Karpas-422 (cell line): ENCODE data around the gene EFCAB14. TPM values are rescaled to one million over a fixed set of nuclear protein-coding genes. Genes with fewer than 3 reads are reported as not detected.

Experiments
- DNase-seq: peaks from one replicate; pipeline ENCODE4 v3.0.0-alpha.2; 2015
- H2AFZ ChIP-seq: fragments of 200-600 bp; sonication (generic); 2 replicates; pipeline ENCODE4 v1.6.1; 2014; ENCODE audit warnings: antibody characterized with exemption, low read length, mixed read lengths
- H3K27ac ChIP-seq: fragments of 200-600 bp; sonication (generic); 2 replicates; pipeline ENCODE4 v1.5.1; 2014; ENCODE audit warnings: mild to moderate bottlenecking, low read length, moderate library complexity
- H3K27me3 ChIP-seq: fragments of 200-600 bp; sonication (generic); 2 replicates; pipeline ENCODE4 v1.6.1; 2014; ENCODE audit warnings: low read length, mixed read lengths
- H3K36me3 ChIP-seq: fragments of 200-600 bp; sonication (generic); 2 replicates; pipeline ENCODE4 v1.6.1; 2014; ENCODE audit warnings: low read length, mixed read lengths; ENCODE audit not compliant: insufficient read depth
- H3K4me1 ChIP-seq: fragments of 200-600 bp; sonication (generic); 2 replicates; pipeline ENCODE4 v1.6.1; 2014; ENCODE audit warnings: mild to moderate bottlenecking, low read length, mixed read lengths
- H3K4me2 ChIP-seq: fragments of 200-600 bp; sonication (generic); 2 replicates; pipeline ENCODE4 v1.6.1; 2014; ENCODE audit warnings: low read length, low read depth, mild to moderate bottlenecking; ENCODE audit not compliant: poor library complexity, severe bottlenecking
- H3K4me3 ChIP-seq: fragments of 200-600 bp; sonication (generic); 2 replicates; pipeline ENCODE4 v1.5.1; 2014; ENCODE audit warnings: mild to moderate bottlenecking, antibody characterized with exemption, low read length, mixed read lengths
- H3K79me2 ChIP-seq: fragments of 200-600 bp; sonication (generic); 2 replicates; pipeline ENCODE4 v1.6.1; 2014; ENCODE audit warnings: mild to moderate bottlenecking, low read length, mixed read lengths
- H3K9ac ChIP-seq: fragments of 200-600 bp; sonication (generic); 2 replicates; pipeline ENCODE4 v1.6.0; 2014; ENCODE audit warnings: low read length
- H3K9me2 ChIP-seq: fragments of 200-600 bp; sonication (generic), shearing (Covaris generic); replicated peaks from 2 replicates; pipeline ENCODE4 v1.6.0; 2014; ENCODE audit warnings: mild to moderate bottlenecking, low read length, moderate library complexity; ENCODE audit not compliant: insufficient read depth
- H3K9me3 ChIP-seq: fragments of 300-700, 200-600 bp; sonication (generic); 2 replicates; pipeline ENCODE4 v1.6.1; 2014; ENCODE audit warnings: low read length, mixed read lengths
- H4K20me1 ChIP-seq: fragments of 200-600 bp; sonication (generic); 2 replicates; pipeline ENCODE4 v1.6.1; 2014; ENCODE audit warnings: mild to moderate bottlenecking, antibody characterized with exemption, low read length, low read depth; ENCODE audit not compliant: insufficient read depth
- total RNA-seq: library from RNA; depleted of rRNA; stranded (reverse); fragments of >200 nt; shearing (Covaris generic); gene quantifications from 2 replicates; pipeline ENCODE4 v1.2.3, GENCODE V29; 2014; ENCODE audit warnings: low replicate concordance

EFCAB14 gene
- total RNA-seq, 1 experiment from 2014 or later, result 75.0 TPM

DNA sequence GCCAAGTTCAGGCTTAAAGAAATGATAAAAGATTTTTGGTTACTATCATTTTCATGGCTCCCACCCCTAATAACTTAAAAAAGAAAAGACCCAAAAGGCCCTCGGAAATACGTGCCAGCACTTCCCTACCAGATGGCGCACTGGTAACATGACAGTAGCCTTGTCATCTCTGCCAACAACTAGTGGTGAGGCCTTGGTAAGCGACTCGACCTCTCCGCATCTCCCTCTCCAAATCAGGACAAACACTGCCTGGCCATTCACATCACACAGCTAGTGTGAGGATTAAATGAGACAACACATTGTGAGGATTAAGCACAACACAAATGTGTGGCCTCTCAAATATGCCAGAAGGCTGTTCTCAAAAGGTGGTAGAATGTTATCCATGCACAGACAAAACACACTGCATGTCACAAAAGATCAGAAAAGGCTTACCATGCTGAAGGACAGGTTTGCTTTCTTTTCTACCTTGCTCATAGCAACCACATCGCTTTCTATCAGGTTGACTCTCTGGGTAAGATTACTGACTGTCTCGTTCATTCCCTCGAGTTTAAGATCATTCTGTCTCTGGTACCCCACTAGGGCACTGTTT, 30.9 kb downstream of the EFCAB14 start:
- Histone ChIP-seq H3K79me2 (peaks cover 16% of the 10 kb centered on the region), H3K9me3 (no peaks in the 10 kb centered on the region), H3K27me3 (no peaks in the 10 kb centered on the region), H3K4me2 (no peak overlapping the region), H4K20me1 (no peaks in the 10 kb centered on the region; the same call in 1 of the 2 replicates), H3K4me1 (no peaks in the 10 kb centered on the region), H3K9me2 (no peaks in the 10 kb centered on the region), H3K4me3 (no peak overlapping the region), H3K27ac (no peak overlapping the region), H3K9ac (no peak overlapping the region), H2AFZ (no peak overlapping the region), H3K36me3 (peaks cover 74% of the 10 kb centered on the region; the same call in 1 of the 2 replicates)
- DNase-seq, result no peak

DNA sequence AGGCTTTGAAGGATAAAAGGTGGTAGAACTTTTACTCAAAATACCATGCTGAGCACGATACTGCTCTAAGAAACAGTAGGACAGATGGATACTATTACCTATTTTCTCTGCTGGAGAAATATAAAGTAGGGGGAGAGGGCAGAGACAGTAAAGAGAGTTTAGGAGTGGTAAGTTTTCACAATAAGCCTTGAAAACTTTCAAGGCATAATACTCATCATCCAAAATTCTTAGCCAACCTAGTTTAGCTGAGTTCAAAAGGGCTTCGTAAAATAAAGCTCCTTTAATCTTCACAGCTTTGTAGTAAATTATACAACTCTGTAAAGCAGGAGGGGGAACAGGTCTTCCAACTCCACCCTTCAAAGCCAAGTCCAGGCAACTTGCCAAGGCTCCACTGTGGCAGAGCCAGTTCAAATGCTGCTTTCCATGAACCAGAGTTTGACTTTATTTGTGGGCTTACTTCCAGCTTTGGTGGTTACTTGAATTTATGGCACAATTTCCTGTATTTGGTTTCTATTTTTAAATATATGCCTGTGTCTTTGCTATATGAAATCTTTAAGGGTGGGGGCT, 31.7 kb downstream of the EFCAB14 start:
- H3K4me2 ChIP-seq, result no peak overlapping the region
- H3K4me3 ChIP-seq, result no peak overlapping the region
- no peaks in the 10 kb centered on the region for H3K9me3 ChIP-seq
- peaks cover 8% of the 10 kb centered on the region for H3K79me2 ChIP-seq
- H3K9ac ChIP-seq, result no peak overlapping the region
- H3K27me3 ChIP-seq, result no peaks in the 10 kb centered on the region
- H2AFZ ChIP-seq, result no peak overlapping the region
- H3K27ac ChIP-seq, result no peak overlapping the region
- peaks cover 74% of the 10 kb centered on the region for H3K36me3 ChIP-seq
- no peaks in the 10 kb centered on the region for H3K9me2 ChIP-seq
- no peak for DNase-seq
- no peaks in the 10 kb centered on the region; the same call in 1 of the 2 replicates for H4K20me1 ChIP-seq
- no peaks in the 10 kb centered on the region for H3K4me1 ChIP-seq

DNA sequence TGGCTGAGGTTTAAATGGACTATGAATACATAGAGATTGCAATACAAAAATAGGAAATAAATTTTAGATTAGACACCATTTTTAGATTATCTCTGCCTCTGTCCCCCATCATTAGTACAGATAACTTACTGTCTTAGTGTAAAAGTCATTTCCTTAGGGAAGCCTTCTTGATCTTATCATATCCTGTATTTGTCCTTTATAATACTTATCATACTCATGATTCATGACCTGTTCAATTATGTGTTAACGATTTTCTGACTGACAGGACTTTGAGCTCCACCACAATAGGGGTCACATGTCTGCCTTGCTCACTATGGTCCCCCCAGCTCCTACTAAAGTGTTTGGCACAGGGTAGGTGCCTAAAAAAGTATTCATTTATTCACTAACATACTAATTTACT, 32.7 kb downstream of the EFCAB14 start:
- Histone ChIP-seq H2AFZ (no peak overlapping the region), H3K4me2 (no peak overlapping the region), H3K9me3 (no peaks in the 10 kb centered on the region), H4K20me1 (no peaks in the 10 kb centered on the region), H3K36me3 (peaks cover 73% of the 10 kb centered on the region), H3K79me2 (0 out of 2 replicates have a peak, but pooled peaks cover 2% of the 10 kb centered on the region), H3K4me1 (no peaks in the 10 kb centered on the region), H3K9me2 (no peaks in the 10 kb centered on the region), H3K27me3 (no peaks in the 10 kb centered on the region), H3K9ac (no peak overlapping the region), H3K4me3 (no peak overlapping the region), H3K27ac (no peak overlapping the region)
- no peak for DNase-seq

DNA sequence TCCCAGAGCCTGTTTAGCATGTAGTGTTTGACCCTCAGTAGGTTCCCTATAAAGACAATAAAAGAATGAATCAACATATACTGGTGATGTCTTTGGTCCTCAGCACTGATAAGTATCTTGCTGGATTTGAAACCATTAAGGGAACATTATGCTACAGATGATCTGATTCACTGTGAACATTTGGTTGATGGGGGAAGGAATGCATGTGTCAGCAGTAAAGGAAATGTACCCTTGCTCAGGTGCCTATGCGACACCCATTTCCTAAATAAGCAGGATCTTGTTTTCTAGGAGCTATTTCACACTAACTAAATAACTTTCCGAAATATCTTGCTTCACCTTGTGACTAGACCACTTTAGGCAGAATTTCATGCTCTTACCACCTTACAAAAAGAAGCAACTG, 34.2 kb downstream of the EFCAB14 start:
- Histone ChIP-seq H3K4me3 (no peak overlapping the region), H3K4me2 (no peak overlapping the region), H3K9me2 (no peaks in the 10 kb centered on the region), H2AFZ (no peak overlapping the region), H3K4me1 (no peaks in the 10 kb centered on the region), H4K20me1 (no peaks in the 10 kb centered on the region), H3K9me3 (no peaks in the 10 kb centered on the region), H3K27me3 (no peaks in the 10 kb centered on the region), H3K27ac (no peak overlapping the region), H3K9ac (no peak overlapping the region), H3K36me3 (peaks cover 76% of the 10 kb centered on the region), H3K79me2 (0 out of 2 replicates have a peak, but pooled peaks cover 2% of the 10 kb centered on the region)
- DNase-seq, result no peak

DNA sequence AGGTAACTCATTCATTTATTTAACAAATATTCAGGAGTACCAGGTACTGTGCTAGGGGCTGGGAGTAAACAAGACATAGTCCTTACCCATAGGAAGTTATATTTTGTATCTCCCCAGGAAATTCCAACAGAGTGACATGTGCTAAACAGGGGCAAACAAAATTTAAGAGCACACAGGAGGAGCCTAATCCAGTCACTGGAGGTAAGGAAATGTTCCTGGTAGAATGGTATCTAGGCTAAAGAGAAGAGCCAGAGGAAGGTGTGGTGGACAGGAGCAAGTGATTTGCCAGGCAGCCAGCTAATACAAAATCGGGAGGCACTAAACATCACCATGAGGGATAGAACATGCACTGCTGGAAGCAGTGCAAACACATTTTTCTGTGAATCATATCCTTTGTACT, 36.9 kb downstream of the EFCAB14 start:
- Histone ChIP-seq H3K27me3 (no peaks in the 10 kb centered on the region), H4K20me1 (no peaks in the 10 kb centered on the region), H3K4me3 (no peak overlapping the region)

DNA sequence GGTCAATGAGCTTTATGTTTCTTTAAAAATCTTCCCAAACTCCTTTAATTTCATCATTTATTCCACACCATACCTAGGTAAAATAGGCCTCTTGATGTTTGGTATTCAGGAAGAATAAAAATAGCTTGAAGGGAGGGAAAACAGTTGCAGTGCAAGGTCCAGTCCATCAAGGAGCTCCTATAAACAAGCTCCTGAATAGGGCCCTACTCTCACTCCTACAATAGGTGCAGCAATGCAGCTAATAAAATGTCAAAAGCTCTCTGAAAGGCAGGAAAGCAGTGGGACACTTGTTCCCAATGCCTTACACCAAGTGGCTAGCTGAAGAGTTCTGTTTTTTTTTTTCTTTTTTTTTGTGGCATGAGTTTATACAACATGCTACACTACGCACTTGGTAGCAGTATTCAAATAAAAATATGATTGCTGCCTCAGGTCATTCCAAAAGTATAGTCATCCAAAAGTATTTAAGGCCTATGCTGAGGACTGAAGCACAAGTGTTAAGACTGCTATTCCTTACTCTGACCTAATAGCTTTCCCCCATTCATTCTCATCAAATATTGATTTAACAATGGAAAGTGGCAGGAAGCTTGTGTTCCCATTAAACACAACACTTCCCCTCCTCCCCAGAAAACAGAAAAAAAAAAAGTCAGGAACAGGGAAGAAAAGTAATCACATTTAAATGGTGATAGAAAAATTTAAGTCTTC, 37.4 kb downstream of the EFCAB14 start:
- H3K36me3 ChIP-seq, result peaks cover 70% of the 10 kb centered on the region
- H3K9me3 ChIP-seq, result no peaks in the 10 kb centered on the region
- no peak overlapping the region for H2AFZ ChIP-seq
- H3K9me2 ChIP-seq, result no peaks in the 10 kb centered on the region
- no peaks in the 10 kb centered on the region for H3K4me1 ChIP-seq
- H3K79me2 ChIP-seq, result 0 out of 2 replicates have a peak, but pooled peaks cover 2% of the 10 kb centered on the region
- no peak overlapping the region for H3K9ac ChIP-seq
- H3K4me2 ChIP-seq, result no peak overlapping the region
- no peaks in the 10 kb centered on the region for H4K20me1 ChIP-seq
- H3K27ac ChIP-seq, result no peak overlapping the region
- no peak for DNase-seq
- H3K27me3 ChIP-seq, result no peaks in the 10 kb centered on the region
- H3K4me3 ChIP-seq, result no peak overlapping the region

More for the DNA sequence above, 36.9 kb downstream of the EFCAB14 start:
- no peak overlapping the region for H3K9ac ChIP-seq
- DNase-seq, result no peak
- H2AFZ ChIP-seq, result no peak overlapping the region
- H3K9me3 ChIP-seq, result no peaks in the 10 kb centered on the region
- no peaks in the 10 kb centered on the region for H3K4me1 ChIP-seq
- peaks cover 75% of the 10 kb centered on the region for H3K36me3 ChIP-seq
- 0 out of 2 replicates have a peak, but pooled peaks cover 2% of the 10 kb centered on the region for H3K79me2 ChIP-seq
- no peaks in the 10 kb centered on the region for H3K9me2 ChIP-seq
- H3K4me2 ChIP-seq, result no peak overlapping the region
- no peak overlapping the region for H3K27ac ChIP-seq

DNA sequence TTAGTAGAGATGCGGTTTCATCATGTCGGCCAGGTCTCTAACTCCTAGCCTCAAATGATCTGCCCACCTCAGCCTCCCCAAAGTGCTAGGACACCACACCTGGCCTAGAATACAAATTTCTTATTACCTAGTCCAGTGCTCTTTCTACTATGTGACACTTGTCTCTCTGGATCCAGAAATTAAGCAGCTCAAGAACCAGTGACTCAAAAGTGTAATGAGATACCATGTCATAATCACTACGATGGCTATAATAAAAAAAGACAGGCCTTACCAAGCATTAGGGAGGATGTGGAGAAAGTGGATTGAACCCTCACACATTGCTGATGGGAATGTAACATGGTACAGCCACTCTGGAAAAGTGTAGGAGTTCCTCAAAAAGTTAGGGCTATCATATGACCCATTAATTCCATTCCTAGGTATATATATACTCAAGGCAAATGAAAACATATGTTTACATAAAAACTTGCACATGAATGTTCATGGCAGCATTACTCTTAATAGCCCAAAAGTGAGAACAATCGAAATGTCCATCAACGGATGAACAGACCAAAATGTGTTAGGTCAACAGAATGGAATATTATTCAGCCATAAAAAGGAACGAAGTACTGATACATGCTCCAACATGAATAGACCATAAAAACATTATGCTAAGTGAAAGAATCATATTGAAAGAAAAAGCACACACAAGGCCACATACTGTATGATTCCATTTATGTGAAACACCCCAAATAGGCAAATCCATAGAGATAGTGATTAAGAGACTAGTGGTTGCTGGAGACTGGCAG, 38.9 kb downstream of the EFCAB14 start:
- Histone ChIP-seq H3K36me3 (peaks cover 62% of the 10 kb centered on the region), H2AFZ (no peak overlapping the region), H3K9ac (no peak overlapping the region), H3K9me3 (no peaks in the 10 kb centered on the region), H4K20me1 (no peaks in the 10 kb centered on the region), H3K4me1 (no peaks in the 10 kb centered on the region), H3K79me2 (0 out of 2 replicates have a peak, but pooled peaks cover 2% of the 10 kb centered on the region), H3K9me2 (no peaks in the 10 kb centered on the region), H3K4me3 (no peak overlapping the region), H3K27ac (no peak overlapping the region), H3K4me2 (no peak overlapping the region), H3K27me3 (no peaks in the 10 kb centered on the region)
- no peak for DNase-seq

DNA sequence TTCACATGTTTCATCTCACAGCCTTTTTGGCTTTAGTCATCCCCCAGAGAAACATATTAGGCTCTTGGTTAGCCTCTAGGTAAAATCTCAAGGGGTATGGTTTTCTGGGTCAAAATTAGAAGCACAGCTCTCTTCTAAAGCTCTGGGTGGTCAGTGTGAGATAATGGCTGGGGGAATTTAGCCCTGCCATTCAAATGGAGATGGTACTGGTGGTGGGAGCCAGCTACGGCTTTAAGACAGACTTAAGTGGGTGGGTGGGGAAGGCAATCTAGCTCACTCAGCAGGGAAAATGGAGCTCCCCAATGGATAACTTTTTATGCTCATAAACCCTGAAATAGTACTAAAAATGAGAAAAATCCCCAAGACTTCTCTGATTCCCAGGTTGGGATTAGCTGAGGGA, 41.6 kb downstream of the EFCAB14 start:
- Histone ChIP-seq H4K20me1 (no peaks in the 10 kb centered on the region), H3K9ac (no peak overlapping the region), H3K4me3 (no peak overlapping the region), H3K27ac (no peak overlapping the region), H3K27me3 (no peaks in the 10 kb centered on the region), H3K9me3 (no peaks in the 10 kb centered on the region), H3K9me2 (no peaks in the 10 kb centered on the region), H3K79me2 (0 out of 2 replicates have a peak, but pooled peaks cover 2% of the 10 kb centered on the region), H3K36me3 (peaks cover 38% of the 10 kb centered on the region), H2AFZ (no peak overlapping the region), H3K4me2 (no peak overlapping the region), H3K4me1 (no peaks in the 10 kb centered on the region)
- DNase-seq, result no peak
